GDM1 (cell line): ENCODE measurements around the gene CELF2.

ENCODE experiments used
- DNase-seq: peaks from one replicate; lab custom pipeline; 2025; lab: John Stamatoyannopoulos, UW

CELF2 gene

GRCh38 chr10:11154849-11155498, 137.3 kb downstream of the CELF2 start:
- no peak for DNase-seq

GRCh38 chr10:11156480-11156879, 138.8 kb downstream of the CELF2 start:
- no peak for DNase-seq

- no peak for DNase-seq
Measured at GRCh38 chr10:11157292-11158076, 139.8 kb downstream of the CELF2 start.

GRCh38 chr10:11158080-11158479, 140.4 kb downstream of the CELF2 start:
- DNase-seq = no peak

GRCh38 chr10:11159543-11160215, 142.0 kb downstream of the CELF2 start:
- DNase-seq = no peak

GRCh38 chr10:11161096-11161495, 143.4 kb downstream of the CELF2 start:
- DNase-seq = no peak

- DNase-seq = no peak
Measured at GRCh38 chr10:11161910-11162309, 144.2 kb downstream of the CELF2 start.

- peak; percentile 95 for DNase-seq
Measured at GRCh38 chr10:11162828-11163599, 145.3 kb downstream of the CELF2 start.

- DNase-seq = no peak
Measured at GRCh38 chr10:11163780-11164550, 146.3 kb downstream of the CELF2 start.

- DNase-seq = no peak
Measured at GRCh38 chr10:11164551-11164802, 146.8 kb downstream of the CELF2 start.

GRCh38 chr10:11164803-11165590, 147.3 kb downstream of the CELF2 start:
- DNase-seq = peak; percentile 70

- DNase-seq = peak; percentile 72
Measured at GRCh38 chr10:11165591-11166543, 148.2 kb downstream of the CELF2 start.

GRCh38 chr10:11166550-11166949, 148.9 kb downstream of the CELF2 start:
- DNase-seq = no peak

- no peak for DNase-seq
Measured at GRCh38 chr10:11167233-11167966, 149.7 kb downstream of the CELF2 start.

- DNase-seq = no peak
Measured at GRCh38 chr10:11168423-11169090, 150.9 kb downstream of the CELF2 start.

GRCh38 chr10:11169976-11170375, 152.3 kb downstream of the CELF2 start:
- no peak for DNase-seq

- no peak for DNase-seq
Measured at GRCh38 chr10:11170574-11170973, 152.9 kb downstream of the CELF2 start.
